Stomach (tissue), 9 donors: ENCODE measurements around the gene WNT5A. TPM values are rescaled to one million over a fixed set of nuclear protein-coding genes. Genes with fewer than 3 reads are reported as not detected.
A peak's percentile ranks its signal among the peaks of the same experiment; 100 is the strongest.

Experiments
- DNase-seq, 2 donors: peaks; one replicate each; pipeline versions ENCODE4 v3.0.0 to v3.0.0-alpha.2; 2013 to 2019
- H3K27ac ChIP-seq, 5 donors: fragments of 200-600 bp in 4 of 5; sonication (generic) in 4 of 5; one replicate each; pipeline ENCODE4 v1.5.1; 2013 to 2019; ENCODE audit warnings: mild to moderate bottlenecking in 1 of 5, moderate library complexity in 1 of 5
- H3K27me3 ChIP-seq, 3 donors: fragments of 200-600 bp; sonication (generic); one replicate each; pipeline ENCODE4 v1.5.1; 2017 to 2019; ENCODE audit warnings: mixed run types in 1 of 3
- H3K36me3 ChIP-seq, 4 donors: fragments of 200-600 bp; sonication (generic); 1 replicate in 3 of 4; 2 replicates in 1 of 4; pipeline ENCODE4 v1.5.1; 2016 to 2019
- H3K4me1 ChIP-seq, 4 donors: fragments of 200-600 bp; sonication (generic); one replicate each; pipeline ENCODE4 v1.5.1; 2016 to 2019
- H3K4me3 ChIP-seq, 4 donors: fragments of 200-600 bp; sonication (generic) in 3 of 4; one replicate each; pipeline ENCODE4 v1.5.1; 2016 to 2019; ENCODE audit warnings: mild to moderate bottlenecking in 1 of 4
- H3K9me3 ChIP-seq, 4 donors: fragments of 200-600 bp; sonication (generic); one replicate each; pipeline ENCODE4 v1.5.1; 2016 to 2019
- EP300 ChIP-seq: sonication (generic); formaldehyde crosslinking; IDR thresholded peaks from one replicate; pipeline ENCODE4 v1.6.1; 2017; ENCODE audit warnings: antibody characterized with exemption
- POLR2A ChIP-seq, 4 donors: fragments of 450-650 bp; IDR thresholded peaks; one replicate each; pipeline ENCODE4 v1.6.1; 2016; ENCODE audit warnings: antibody characterized with exemption in 4 of 4, control low read depth in 2 of 4, mild to moderate bottlenecking in 1 of 4, moderate library complexity in 1 of 4
- POLR2AphosphoS5 ChIP-seq, 3 donors: sonication (generic); formaldehyde crosslinking; IDR thresholded peaks; one replicate each; pipeline ENCODE4 v1.6.1; 2016; ENCODE audit warnings: antibody characterized with exemption in 3 of 3
- WGBS, 5 donors: extraction: QIAGEN DNeasy Blood & Tissue Kit in 3 of 5; methylation state at CpG; one replicate each; pipeline versions ENCODE4 v1.1.5 to v1.1.7; 2013 to 2018; 5-methylcytosine and 5-hydroxymethylcytosine counted together
- intact Hi-C: fragments of 100-400 bp; cut with DNase I; formaldehyde crosslinking; loops from one replicate; pipeline ENCODE4 v1.15.1; 2023; ENCODE audit warnings: low total_unique reads
- polyA plus RNA-seq, 3 donors: library from polyadenylated mRNA; stranded (reverse); fragments of 200-250 nt; gene quantifications; one replicate each; pipeline ENCODE4 v1.2.3, GENCODE V29; 2013
- total RNA-seq, 5 donors: library from RNA; depleted of rRNA; stranded (reverse); fragments of >200 nt; gene quantifications; one replicate each; pipeline versions ENCODE4 v1.1.0 to v1.2.3, GENCODE V29; 2014 to 2016
- TF ChIP-seq, protein P1 (sequence below), 7 experiments: fragments of 450-650 bp in 4 of 7; fragments of 200-600 bp in 3 of 7; sonication (generic) in 3 of 7; IDR thresholded peaks; one replicate each; pipeline ENCODE4 v1.5.1; 2016 to 2019; ENCODE audit warnings: antibody characterized with exemption in 7 of 7, control low read depth in 2 of 7, mild to moderate bottlenecking in 1 of 7
- donor health status: healthy with polysubstance abuse.
- donor health status: Bipolar disorder and iron deficiency.
- donor health status: healthy.

Gene WNT5A
- total and polyA plus RNA-seq, 8 donors = 1.2 to 44.2 (median 4.9) TPM

DNA sequence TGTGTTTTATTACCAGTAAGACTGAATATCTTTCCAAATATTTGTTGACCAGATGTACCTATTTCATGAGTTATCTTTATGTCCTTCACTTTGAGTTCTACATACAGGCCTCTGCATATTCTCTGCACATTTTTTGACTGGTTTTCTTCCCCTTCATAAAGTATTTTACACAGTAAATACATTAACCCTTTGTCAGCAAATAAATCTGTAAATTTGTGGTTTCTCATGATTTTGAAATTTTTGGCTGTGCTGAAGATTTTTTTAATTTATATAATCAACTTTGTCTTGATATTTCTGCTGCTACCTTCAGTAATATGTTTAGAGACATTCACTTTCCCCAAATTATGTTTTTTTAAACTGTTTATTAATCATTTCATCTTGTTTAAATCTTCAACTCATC, 50.5 kb downstream of the WNT5A start:
- no peak for TF ChIP-seq EP300
- TF ChIP-seq, protein P1, sequence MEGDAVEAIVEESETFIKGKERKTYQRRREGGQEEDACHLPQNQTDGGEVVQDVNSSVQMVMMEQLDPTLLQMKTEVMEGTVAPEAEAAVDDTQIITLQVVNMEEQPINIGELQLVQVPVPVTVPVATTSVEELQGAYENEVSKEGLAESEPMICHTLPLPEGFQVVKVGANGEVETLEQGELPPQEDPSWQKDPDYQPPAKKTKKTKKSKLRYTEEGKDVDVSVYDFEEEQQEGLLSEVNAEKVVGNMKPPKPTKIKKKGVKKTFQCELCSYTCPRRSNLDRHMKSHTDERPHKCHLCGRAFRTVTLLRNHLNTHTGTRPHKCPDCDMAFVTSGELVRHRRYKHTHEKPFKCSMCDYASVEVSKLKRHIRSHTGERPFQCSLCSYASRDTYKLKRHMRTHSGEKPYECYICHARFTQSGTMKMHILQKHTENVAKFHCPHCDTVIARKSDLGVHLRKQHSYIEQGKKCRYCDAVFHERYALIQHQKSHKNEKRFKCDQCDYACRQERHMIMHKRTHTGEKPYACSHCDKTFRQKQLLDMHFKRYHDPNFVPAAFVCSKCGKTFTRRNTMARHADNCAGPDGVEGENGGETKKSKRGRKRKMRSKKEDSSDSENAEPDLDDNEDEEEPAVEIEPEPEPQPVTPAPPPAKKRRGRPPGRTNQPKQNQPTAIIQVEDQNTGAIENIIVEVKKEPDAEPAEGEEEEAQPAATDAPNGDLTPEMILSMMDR (IDR thresholded peaks at IDR 0.05) = no peak
- no peak for TF ChIP-seq POLR2A (IDR thresholded peaks at IDR 0.05)
- TF ChIP-seq POLR2AphosphoS5 (IDR thresholded peaks at IDR 0.05) = no peak
- H3K9me3 ChIP-seq = no peaks in the 10 kb centered on the region
- intact Hi-C loops = no loop called here
- H3K36me3 ChIP-seq = no peaks in the 10 kb centered on the region
- no peak overlapping the region for H3K4me3 ChIP-seq
- H3K27ac ChIP-seq = no peak overlapping the region
- H3K4me1 ChIP-seq = no peaks in the 10 kb centered on the region
- H3K27me3 ChIP-seq = no peaks in the 10 kb centered on the region
- no peak for DNase-seq

DNA sequence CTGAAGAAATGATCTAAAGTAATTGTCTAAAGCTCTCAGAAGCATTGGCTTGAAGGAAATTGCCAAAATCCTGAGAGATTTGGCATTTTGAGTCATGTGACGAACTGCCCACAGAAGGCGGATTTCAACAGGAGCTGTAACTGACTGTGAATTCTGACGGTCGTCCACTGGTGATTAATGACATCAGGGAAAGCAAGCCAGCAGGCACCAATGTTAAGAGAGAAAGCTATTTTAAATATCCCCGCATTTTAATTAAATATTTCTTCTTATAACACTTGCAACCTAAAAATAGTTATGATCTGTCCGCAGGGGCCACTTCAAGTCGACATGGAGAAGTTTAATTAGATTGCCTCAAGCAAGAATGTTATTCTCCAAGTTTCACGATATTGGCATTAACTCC, 51.6 kb downstream of the WNT5A start:
- Histone ChIP-seq H3K9me3 (no peaks in the 10 kb centered on the region), H3K4me1 (no peaks in the 10 kb centered on the region), H3K27me3 (no peaks in the 10 kb centered on the region), H3K36me3 (no peaks in the 10 kb centered on the region), H3K4me3 (no peak overlapping the region), H3K27ac (no peak overlapping the region)
- no peak for TF ChIP-seq POLR2AphosphoS5 (IDR thresholded peaks at IDR 0.05)
- TF ChIP-seq EP300 = no peak
- TF ChIP-seq, protein P1 (IDR thresholded peaks at IDR 0.05) = no peak
- no peak for TF ChIP-seq POLR2A (IDR thresholded peaks at IDR 0.05)
- DNase-seq = no peak
- WGBS, 5 donors = 60 to 77% (median 63%) methylated on average over 8 of the region's 8 CpGs
- intact Hi-C loops = no loop called here

DNA sequence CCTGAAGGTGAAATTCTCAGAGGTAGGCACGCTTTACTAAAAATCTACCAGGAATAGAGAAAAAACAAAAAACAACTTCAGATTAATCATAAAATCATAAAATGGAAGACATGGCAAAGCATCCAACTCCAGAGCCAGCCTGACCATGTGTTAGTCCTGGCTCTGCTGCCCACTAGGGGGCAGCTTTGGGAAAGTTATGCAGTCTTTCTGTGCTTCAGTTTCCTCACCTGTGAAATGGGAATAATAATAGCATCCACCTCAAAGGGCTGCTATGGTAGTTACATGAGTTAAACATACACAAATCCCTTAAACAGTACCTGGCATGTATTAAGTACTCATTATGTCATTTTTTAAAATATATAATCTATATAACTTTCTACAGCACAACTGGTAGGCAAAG, 52.3 kb downstream of the WNT5A start:
- no peaks in the 10 kb centered on the region for H3K36me3 ChIP-seq
- intact Hi-C loops = no loop called here
- H3K27me3 ChIP-seq = no peaks in the 10 kb centered on the region
- TF ChIP-seq POLR2AphosphoS5 (IDR thresholded peaks at IDR 0.05) = no peak
- TF ChIP-seq, protein P1 (IDR thresholded peaks at IDR 0.05) = peak in 1 of 7 experiments; percentile 19
- H3K27ac ChIP-seq = no peak overlapping the region
- DNase-seq = peak in 1 of 2 donors; percentile 30
- H3K4me1 ChIP-seq = no peaks in the 10 kb centered on the region
- no peak overlapping the region for H3K4me3 ChIP-seq
- H3K9me3 ChIP-seq = no peaks in the 10 kb centered on the region
- WGBS, 5 donors = 0 to 95% (median 58%) methylated on average over 1 of the region's 1 CpG

DNA sequence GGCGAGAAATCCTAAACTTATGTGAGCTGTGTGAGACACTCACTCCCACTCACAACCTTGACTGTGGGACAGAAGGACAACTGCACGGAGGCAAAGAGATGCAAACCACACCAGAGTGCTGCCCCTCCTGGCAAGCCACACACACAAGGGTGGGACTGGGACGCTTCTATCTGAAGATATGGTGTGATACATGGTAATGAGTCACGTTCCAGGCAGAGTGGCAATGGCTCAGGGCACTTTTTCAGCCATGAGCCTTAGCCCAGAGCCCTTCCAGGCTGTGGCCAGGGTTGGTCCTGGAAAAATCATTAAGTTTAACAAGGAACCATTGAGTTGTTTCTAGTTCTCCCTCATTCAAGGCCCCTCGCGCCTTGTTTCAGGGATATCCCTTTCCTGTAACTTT, 56.1 kb downstream of the WNT5A start:
- no peak overlapping the region for H3K4me3 ChIP-seq
- no peaks in the 10 kb centered on the region for H3K9me3 ChIP-seq
- no peaks in the 10 kb centered on the region for H3K4me1 ChIP-seq
- H3K27ac ChIP-seq = no peak overlapping the region
- no peaks in the 10 kb centered on the region for H3K27me3 ChIP-seq
- 77 to 89% (median 82%) methylated on average over 6 of the region's 6 CpGs for WGBS, 5 donors
- H3K36me3 ChIP-seq = no peaks in the 10 kb centered on the region
- DNase-seq = no peak
- TF ChIP-seq, protein P1 (IDR thresholded peaks at IDR 0.05) = no peak
- TF ChIP-seq POLR2A (IDR thresholded peaks at IDR 0.05) (no peak), EP300 (no peak), POLR2AphosphoS5 (IDR thresholded peaks at IDR 0.05) (no peak)
- intact Hi-C loops = no loop called here

DNA sequence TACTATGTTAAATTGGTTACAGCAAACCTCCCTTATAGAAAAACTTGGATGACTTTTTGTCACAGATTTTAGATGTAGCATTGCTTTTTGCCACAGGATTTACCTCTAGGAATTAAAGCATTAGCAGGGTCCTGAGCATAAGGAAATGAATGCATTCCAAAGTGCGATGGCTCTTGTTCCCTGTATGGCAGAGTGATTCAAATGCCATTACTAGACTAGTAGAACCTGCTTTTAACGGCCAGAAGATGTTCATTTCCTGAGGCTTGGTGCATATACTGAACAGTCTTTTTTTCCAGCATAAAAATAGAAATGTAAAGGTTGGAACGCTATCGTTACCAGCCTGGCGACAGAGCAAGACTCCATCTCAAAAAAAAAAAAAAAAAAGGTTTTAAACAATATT, 59.4 kb downstream of the WNT5A start:
- no peak overlapping the region for H3K27ac ChIP-seq
- no peak for DNase-seq
- no peaks in the 10 kb centered on the region for H3K9me3 ChIP-seq
- H3K4me3 ChIP-seq = no peak overlapping the region
- TF ChIP-seq EP300 (no peak), POLR2A (IDR thresholded peaks at IDR 0.05) (no peak), POLR2AphosphoS5 (IDR thresholded peaks at IDR 0.05) (no peak)
- TF ChIP-seq, protein P1 (IDR thresholded peaks at IDR 0.05) = no peak
- H3K36me3 ChIP-seq = no peaks in the 10 kb centered on the region
- no peaks in the 10 kb centered on the region for H3K27me3 ChIP-seq
- 48 to 71% (median 60%) methylated on average over 5 of the region's 5 CpGs for WGBS, 5 donors
- H3K4me1 ChIP-seq = no peaks in the 10 kb centered on the region
- intact Hi-C loops = no loop called here
